Measurements from ENCODE around the gene PRKAG1.

The PRKAG1 gene

DNA sequence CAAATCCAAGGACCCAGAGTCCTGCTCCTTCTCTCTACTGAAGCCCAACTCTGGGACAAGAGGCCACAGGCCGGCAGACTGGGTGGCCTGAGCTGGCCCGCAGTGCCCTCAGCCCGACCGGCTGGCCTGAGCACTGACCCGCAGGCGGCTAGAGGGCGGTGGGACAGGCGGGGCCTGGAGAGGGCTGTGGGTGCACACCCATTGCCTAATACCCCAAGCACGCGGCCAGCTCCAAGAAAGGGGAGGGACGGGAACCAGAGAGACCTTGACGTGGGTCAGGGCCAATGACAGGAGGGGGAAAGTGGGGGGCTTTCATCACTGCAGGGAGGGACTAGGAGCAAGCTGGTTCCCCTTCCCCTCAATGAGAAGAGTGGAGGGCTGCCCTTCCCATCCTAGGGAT is 45.0 kb downstream of the PRKAG1 start:
- no peak for DNase-seq (ENCODE audit: low spot score)
- in situ Hi-C loops (cut with MboI; ENCODE audit: low sequenced_read_pairs, unreplicated experiment) = no loop called here
- TF ChIP-seq, protein P1, sequence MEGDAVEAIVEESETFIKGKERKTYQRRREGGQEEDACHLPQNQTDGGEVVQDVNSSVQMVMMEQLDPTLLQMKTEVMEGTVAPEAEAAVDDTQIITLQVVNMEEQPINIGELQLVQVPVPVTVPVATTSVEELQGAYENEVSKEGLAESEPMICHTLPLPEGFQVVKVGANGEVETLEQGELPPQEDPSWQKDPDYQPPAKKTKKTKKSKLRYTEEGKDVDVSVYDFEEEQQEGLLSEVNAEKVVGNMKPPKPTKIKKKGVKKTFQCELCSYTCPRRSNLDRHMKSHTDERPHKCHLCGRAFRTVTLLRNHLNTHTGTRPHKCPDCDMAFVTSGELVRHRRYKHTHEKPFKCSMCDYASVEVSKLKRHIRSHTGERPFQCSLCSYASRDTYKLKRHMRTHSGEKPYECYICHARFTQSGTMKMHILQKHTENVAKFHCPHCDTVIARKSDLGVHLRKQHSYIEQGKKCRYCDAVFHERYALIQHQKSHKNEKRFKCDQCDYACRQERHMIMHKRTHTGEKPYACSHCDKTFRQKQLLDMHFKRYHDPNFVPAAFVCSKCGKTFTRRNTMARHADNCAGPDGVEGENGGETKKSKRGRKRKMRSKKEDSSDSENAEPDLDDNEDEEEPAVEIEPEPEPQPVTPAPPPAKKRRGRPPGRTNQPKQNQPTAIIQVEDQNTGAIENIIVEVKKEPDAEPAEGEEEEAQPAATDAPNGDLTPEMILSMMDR (IDR thresholded peaks at IDR 0.05; ENCODE audit: borderline replicate concordance, control extremely low read depth, extremely low read depth, insufficient read depth, missing control alignments) = no peak

DNA sequence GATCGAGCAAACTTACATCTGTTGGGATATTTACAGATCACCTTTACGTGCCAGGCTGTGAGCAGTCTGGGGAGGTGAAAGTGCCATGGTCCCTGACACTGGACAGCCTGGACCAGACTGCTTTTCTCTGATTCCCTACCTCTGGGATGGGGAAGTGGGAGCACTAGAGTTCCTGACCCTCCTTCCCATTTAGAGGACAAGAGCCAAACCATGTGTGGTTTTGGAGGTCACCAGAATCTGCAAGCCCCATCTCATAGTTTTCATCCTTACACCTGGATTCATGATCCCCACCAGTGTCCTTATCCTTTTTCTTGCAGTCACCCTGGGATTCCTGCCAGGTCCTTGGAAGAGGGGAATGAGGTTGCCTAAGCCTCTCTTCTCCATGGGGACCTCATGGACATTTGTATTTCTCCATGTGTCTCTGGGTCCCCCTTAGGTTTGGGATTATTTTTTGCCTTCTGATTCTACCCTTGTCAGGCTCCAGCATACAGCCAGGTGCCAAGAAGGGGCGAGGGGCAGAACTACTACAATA is 45.6 kb downstream of the PRKAG1 start:
- in situ Hi-C loops (cut with MboI; ENCODE audit: low sequenced_read_pairs, unreplicated experiment) = no loop called here
- no peak for DNase-seq (ENCODE audit: low spot score)
- TF ChIP-seq, protein P1 (IDR thresholded peaks at IDR 0.05; ENCODE audit: borderline replicate concordance, control extremely low read depth, extremely low read depth, insufficient read depth, missing control alignments) = no peak

- TF ChIP-seq, protein P1 (IDR thresholded peaks at IDR 0.05; ENCODE audit: borderline replicate concordance, control extremely low read depth, extremely low read depth, insufficient read depth, missing control alignments) = no peak
- in situ Hi-C loops (cut with MboI; ENCODE audit: low sequenced_read_pairs, unreplicated experiment) = no loop called here
- peak; percentile 45 for DNase-seq (ENCODE audit: low spot score)
Measured at GRCh38 chr12:48972213-48972951, 46.2 kb downstream of the PRKAG1 start.

DNA sequence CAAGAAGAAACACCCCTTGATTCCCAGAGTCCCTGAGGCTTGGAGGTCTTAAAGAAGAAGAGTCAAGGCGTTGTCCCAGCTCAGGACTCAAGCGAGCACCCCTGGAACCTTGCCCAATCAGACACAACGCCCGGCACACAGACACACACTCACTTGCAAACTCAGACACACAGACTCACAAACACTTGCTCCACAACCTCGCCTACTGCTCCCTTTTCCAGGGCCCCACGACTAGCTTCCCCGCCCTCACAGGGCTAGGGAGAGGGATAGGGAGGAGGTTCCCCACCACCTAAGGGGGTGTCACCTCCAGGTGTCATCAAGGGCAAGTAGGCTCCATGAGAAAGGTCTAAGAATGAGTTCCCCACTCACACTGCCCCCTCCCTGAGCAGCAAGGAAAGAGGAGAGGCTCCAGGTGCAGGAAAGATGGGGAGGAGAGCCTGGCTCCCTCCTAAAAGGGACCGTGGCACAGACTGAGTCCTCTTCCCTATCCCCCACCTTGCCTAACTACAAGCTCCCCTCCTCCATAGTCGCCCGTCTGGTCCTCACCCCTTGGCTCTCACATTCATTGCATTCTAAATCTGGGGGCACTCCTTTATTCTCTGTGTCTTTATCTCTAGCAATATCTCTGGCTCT is 47.8 kb downstream of the PRKAG1 start:
- TF ChIP-seq, protein P1 (IDR thresholded peaks at IDR 0.05; ENCODE audit: borderline replicate concordance, control extremely low read depth, extremely low read depth, insufficient read depth, missing control alignments) = no peak
- in situ Hi-C loops (cut with MboI; ENCODE audit: low sequenced_read_pairs, unreplicated experiment) = no loop called here
- DNase-seq (ENCODE audit: low spot score) = no peak

DNA sequence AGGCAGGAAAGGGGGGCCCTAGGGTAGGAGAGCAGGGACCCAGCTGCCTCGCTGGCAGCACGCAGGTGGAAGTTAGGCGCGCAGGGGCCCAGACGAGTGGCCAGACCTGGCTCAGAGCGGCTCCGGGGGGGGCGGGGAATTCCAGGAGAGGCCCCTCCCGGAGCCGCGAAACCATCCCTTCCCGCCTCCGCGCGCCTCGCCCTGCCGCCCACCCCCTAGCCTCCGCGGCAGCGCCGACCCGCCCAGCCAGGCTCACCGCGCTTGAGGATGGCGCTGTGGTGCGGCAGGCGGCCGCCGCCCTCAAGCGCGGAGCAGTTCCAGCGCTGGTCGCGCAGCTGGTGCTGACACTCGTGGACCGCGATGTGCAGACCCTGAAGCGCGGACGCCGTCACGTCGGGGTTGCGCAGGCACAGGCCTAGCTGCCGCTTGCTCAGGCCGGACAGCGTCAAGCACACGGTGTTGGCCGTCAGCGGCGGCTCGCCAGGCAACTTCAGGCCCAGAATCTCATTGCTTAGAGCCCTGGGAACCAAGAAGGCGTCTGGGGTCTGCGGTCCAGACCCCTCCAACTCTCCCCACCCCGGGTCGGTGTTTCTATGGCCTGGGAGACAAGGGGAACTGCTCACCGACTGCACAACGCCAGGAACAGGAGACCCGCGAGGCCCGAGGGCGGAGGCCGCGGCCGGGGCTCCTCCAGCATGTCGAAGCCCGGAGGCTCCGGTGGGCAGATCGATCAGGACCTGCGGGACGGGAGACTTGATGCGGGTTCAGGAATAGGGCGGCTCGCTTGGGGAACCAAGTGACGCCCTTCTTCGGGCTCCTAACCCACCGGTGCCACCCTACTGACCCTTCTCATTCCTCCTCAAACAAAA is 48.5 kb downstream of the PRKAG1 start:
- DNase-seq (ENCODE audit: low spot score) = peak; percentile 77
- TF ChIP-seq, protein P1 (IDR thresholded peaks at IDR 0.05; ENCODE audit: borderline replicate concordance, control extremely low read depth, extremely low read depth, insufficient read depth, missing control alignments) = no peak
- in situ Hi-C loops (cut with MboI; ENCODE audit: low sequenced_read_pairs, unreplicated experiment) = no loop called here

GRCh38 chr12:48969160-48969771 is 49.3 kb downstream of the PRKAG1 start:
- in situ Hi-C loops (cut with MboI; ENCODE audit: low sequenced_read_pairs, unreplicated experiment) = no loop called here
- no peak for DNase-seq (ENCODE audit: low spot score)
- TF ChIP-seq, protein P1 (IDR thresholded peaks at IDR 0.05; ENCODE audit: borderline replicate concordance, control extremely low read depth, extremely low read depth, insufficient read depth, missing control alignments) = no peak
